Chondrocyte (in vitro differentiated cells): ENCODE data around the gene ERCC2. TPM values are rescaled to one million over a fixed set of nuclear protein-coding genes. Genes with fewer than 3 reads are reported as not detected.
A peak's percentile ranks its signal among the peaks of the same experiment; 100 is the strongest.

Experiments
- DNase-seq: peaks from one replicate; pipeline ENCODE4 v3.0.0; 2021; ENCODE audit warnings: mixed read lengths, low spot score
- H3K27ac Mint-ChIP-seq: one replicate; pipeline ENCODE4 v1.8.0; 2021; ENCODE audit warnings: mild to moderate bottlenecking, moderate library complexity, mixed read lengths; ENCODE audit not compliant: unreplicated experiment
- H3K27me3 Mint-ChIP-seq: 2 replicates; pipeline ENCODE4 v1.8.0; 2021; ENCODE audit warnings: low read depth, mixed read lengths
- H3K36me3 Mint-ChIP-seq: 2 replicates; pipeline ENCODE4 v1.8.0; 2021; ENCODE audit warnings: low read depth, mixed read lengths
- H3K4me1 Mint-ChIP-seq: 2 replicates; pipeline ENCODE4 v1.8.0; 2021; ENCODE audit warnings: low read depth, mild to moderate bottlenecking, mixed read lengths
- H3K4me3 Mint-ChIP-seq: one replicate; pipeline ENCODE4 v1.8.0; 2021; ENCODE audit warnings: mild to moderate bottlenecking, moderate library complexity, mixed read lengths; ENCODE audit not compliant: unreplicated experiment
- H3K9me3 Mint-ChIP-seq: 2 replicates; pipeline ENCODE4 v1.8.0; 2021; ENCODE audit warnings: low read depth, mixed read lengths
- CTCF ChIP-seq: fragments of 200-600 bp; sonication (generic); IDR thresholded peaks from 2 replicates; pipeline ENCODE4 v1.5.0; 2021; ENCODE audit warnings: antibody characterized with exemption, mild to moderate bottlenecking, moderate library complexity
- total RNA-seq: library from RNA; stranded (reverse); gene quantifications from 3 replicates; pipeline ENCODE4 v1.2.1, GENCODE V29; 2021

The ERCC2 gene
- total RNA-seq, 1 donor from 2014 or later = 29.6 TPM

- no peak overlapping the region for H3K4me3 Mint-ChIP-seq
- DNase-seq = no peak
- no peak overlapping the region for H3K27ac Mint-ChIP-seq
- no peak for TF ChIP-seq CTCF
- no peaks in the 10 kb centered on the region for H3K4me1 Mint-ChIP-seq
- H3K27me3 Mint-ChIP-seq = peaks cover 2% of the 10 kb centered on the region
- peaks cover 7% of the 10 kb centered on the region for H3K36me3 Mint-ChIP-seq
- no peaks in the 10 kb centered on the region for H3K9me3 Mint-ChIP-seq
Measured at GRCh38 chr19:45345506-45345860, 24.9 kb downstream of the ERCC2 start.

DNA sequence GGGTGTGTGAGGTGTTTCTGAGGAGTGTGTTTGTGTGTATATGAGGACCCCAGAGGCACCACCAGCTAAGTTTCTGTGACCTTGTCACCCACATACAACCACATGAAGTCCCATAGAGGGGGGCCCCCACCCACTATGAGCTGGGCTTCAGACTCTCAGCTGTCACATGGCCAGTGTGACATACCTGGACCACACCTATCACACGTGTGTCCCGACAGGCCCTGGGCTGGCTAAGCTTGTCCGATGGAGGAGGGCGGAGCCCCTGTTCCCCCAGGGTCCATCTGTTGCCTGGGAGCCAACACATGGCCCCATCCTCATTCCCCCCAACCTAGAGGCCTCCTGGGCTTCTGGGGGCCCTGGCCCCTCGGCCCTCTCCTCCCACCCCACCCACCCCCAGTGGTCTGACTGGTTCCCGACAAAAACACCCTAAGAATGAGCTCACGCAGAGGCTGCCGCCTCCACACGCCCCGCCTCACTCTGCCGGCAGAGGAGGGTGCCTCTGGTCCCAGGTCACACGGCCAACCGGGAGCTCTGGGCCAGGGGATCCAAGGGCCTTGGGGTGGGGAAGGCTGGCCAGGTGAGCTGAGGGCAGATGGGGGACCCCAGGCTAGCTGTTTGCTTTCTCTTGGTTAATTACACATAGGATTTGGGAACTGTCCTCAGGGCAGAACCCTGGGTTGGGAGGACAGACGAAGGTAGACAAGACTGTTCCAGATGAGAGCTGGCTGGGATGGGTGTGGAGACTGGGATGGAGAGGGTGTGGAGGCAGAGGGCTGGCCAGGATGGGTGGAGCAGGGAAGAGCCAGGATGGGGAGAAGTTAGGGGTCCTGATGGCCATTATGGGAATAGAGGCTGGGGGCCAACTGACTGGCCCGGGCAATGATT is 25.5 kb downstream of the ERCC2 start:
- Mint-ChIP-seq H3K4me1 (peaks cover 4% of the 10 kb centered on the region), H3K36me3 (peaks cover 5% of the 10 kb centered on the region), H3K4me3 (no peak overlapping the region), H3K27me3 (peaks cover 2% of the 10 kb centered on the region), H3K9me3 (no peaks in the 10 kb centered on the region), H3K27ac (no peak overlapping the region)
- no peak for TF ChIP-seq CTCF
- no peak for DNase-seq

- peaks cover 7% of the 10 kb centered on the region for H3K4me1 Mint-ChIP-seq
- DNase-seq = no peak
- no peak overlapping the region for H3K4me3 Mint-ChIP-seq
- no peak overlapping the region for H3K27ac Mint-ChIP-seq
- peaks cover 1% of the 10 kb centered on the region for H3K36me3 Mint-ChIP-seq
- peaks cover 5% of the 10 kb centered on the region for H3K27me3 Mint-ChIP-seq
- no peak for TF ChIP-seq CTCF
- H3K9me3 Mint-ChIP-seq = no peaks in the 10 kb centered on the region
Measured at GRCh38 chr19:45342911-45343310, 27.5 kb downstream of the ERCC2 start.

GRCh38 chr19:45340899-45341453 is 29.4 kb downstream of the ERCC2 start:
- Mint-ChIP-seq H3K4me1 (peaks cover 7% of the 10 kb centered on the region), H3K4me3 (no peak overlapping the region), H3K27me3 (peaks cover 5% of the 10 kb centered on the region), H3K36me3 (peaks cover 1% of the 10 kb centered on the region), H3K27ac (no peak overlapping the region), H3K9me3 (no peaks in the 10 kb centered on the region)
- TF ChIP-seq CTCF = no peak
- no peak for DNase-seq

DNA sequence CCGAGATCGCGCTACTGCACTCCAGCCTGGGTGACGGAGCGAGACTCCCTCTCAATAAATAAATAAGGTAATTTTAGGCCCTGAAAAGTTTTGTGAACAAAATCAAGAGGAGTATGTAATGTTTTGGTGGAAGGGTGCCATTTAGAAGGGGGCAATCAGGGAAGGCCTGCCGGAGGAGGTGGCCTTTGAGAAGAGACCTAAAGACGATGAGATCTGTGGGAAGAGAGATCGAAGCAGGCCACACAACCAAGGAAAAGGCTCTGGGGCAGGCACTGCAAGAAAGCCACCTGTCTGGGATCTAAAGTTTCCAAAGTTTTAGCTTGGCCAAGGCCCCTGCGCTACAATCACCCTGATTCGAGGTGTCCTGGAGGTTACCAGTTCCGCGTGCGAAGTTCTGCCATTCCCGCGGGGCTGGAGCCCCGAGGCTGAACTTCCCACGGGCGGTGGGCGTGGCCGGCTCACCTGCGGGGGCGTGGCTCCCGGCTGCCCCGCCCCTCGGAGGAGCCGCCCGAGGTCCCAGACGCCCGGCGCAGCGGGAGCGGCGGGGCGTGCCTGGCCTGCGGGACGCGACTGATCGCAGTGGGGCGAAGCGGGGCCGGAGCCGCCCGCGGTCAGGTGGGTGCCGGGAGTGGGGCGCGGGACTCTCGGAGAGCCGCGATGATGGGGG is 30.0 kb downstream of the ERCC2 start, which contains the start of gene KLC3:
Gene KLC3 (plus strand): TSS at position 519 of the 667 bp plus-strand sequence. CDS start 4,792 bp downstream, outside the sequence.
- TF ChIP-seq CTCF = no peak
- no peak for DNase-seq
- peak within 1 kb of the TSS; percentile 25 for H3K4me3 Mint-ChIP-seq
- no peaks in the 10 kb centered on the region for H3K9me3 Mint-ChIP-seq
- peaks cover 7% of the 10 kb centered on the region for H3K4me1 Mint-ChIP-seq
- H3K36me3 Mint-ChIP-seq = peaks cover 1% of the 10 kb centered on the region
- H3K27ac Mint-ChIP-seq = no peak within 1 kb of the TSS
- H3K27me3 Mint-ChIP-seq = peaks cover 5% of the 10 kb centered on the region
